ENCODE measurements around the gene FXYD5.
"Not testable (repeated sequence)": the region's sequence is repeated elsewhere in the genome, so short reads cannot be mapped to it uniquely, and the experiment has no call there.

- not testable (repeated sequence) for TF ChIP-seq POLR2A, CTCF (IDR thresholded peaks at IDR 0.05)
Measured at GRCh38 chr19:35153129-35153522, 1.4 kb upstream of the FXYD5 start.

Data from Peyer's patch (tissue), 4 donors.